ENCODE data around the gene SMARCA4.

The SMARCA4 gene

GRCh38 chr19:11017275-11018035 is 56.6 kb downstream of the SMARCA4 start:
- DNase-seq, result no peak

GRCh38 chr19:11018179-11018578 is 57.3 kb downstream of the SMARCA4 start:
- no peak for DNase-seq

GRCh38 chr19:11018763-11019162 is 57.9 kb downstream of the SMARCA4 start:
- DNase-seq, result no peak

GRCh38 chr19:11019262-11019661 is 58.4 kb downstream of the SMARCA4 start:
- no peak for DNase-seq

- DNase-seq, result no peak
Observed at GRCh38 chr19:11019824-11020223, 59.0 kb downstream of the SMARCA4 start.

- no peak for DNase-seq
Observed at GRCh38 chr19:11020423-11020822, 59.6 kb downstream of the SMARCA4 start.

GRCh38 chr19:11020982-11021759 is 60.3 kb downstream of the SMARCA4 start:
- no peak for DNase-seq

- no peak for DNase-seq
Observed at GRCh38 chr19:11021760-11022144, 60.9 kb downstream of the SMARCA4 start.

GRCh38 chr19:11023016-11023415 is 62.2 kb downstream of the SMARCA4 start:
- DNase-seq, result no peak

GRCh38 chr19:11023710-11024109 is 62.9 kb downstream of the SMARCA4 start:
- DNase-seq, result no peak

GRCh38 chr19:11024259-11024658 is 63.4 kb downstream of the SMARCA4 start:
- DNase-seq, result no peak

- no peak for DNase-seq
Observed at GRCh38 chr19:11025006-11025405, 64.2 kb downstream of the SMARCA4 start.

GRCh38 chr19:11025445-11025844 is 64.6 kb downstream of the SMARCA4 start:
- no peak for DNase-seq

GRCh38 chr19:11025997-11026396 is 65.2 kb downstream of the SMARCA4 start:
- no peak for DNase-seq

GRCh38 chr19:11027381-11027780 is 66.6 kb downstream of the SMARCA4 start:
- DNase-seq, result no peak

GRCh38 chr19:11028146-11028545 is 67.3 kb downstream of the SMARCA4 start:
- no peak for DNase-seq

GRCh38 chr19:11031421-11032070 is 70.7 kb downstream of the SMARCA4 start:
- no peak for DNase-seq

GRCh38 chr19:11033251-11033650 is 72.4 kb downstream of the SMARCA4 start:
- no peak for DNase-seq

GRCh38 chr19:11033763-11034162 is 72.9 kb downstream of the SMARCA4 start:
- no peak for DNase-seq

- no peak for DNase-seq
Observed at GRCh38 chr19:11034449-11035213, 73.8 kb downstream of the SMARCA4 start.

GRCh38 chr19:11035441-11036377 is 74.9 kb downstream of the SMARCA4 start:
- DNase-seq, result peak; percentile 62

GRCh38 chr19:11038511-11038910 is 77.7 kb downstream of the SMARCA4 start:
- DNase-seq, result no peak

All from DMS79 (cell line).